ENCODE results near the gene IGF1R.

Gene IGF1R

GRCh38 chr15:98734466-98735199, 86.3 kb downstream of the IGF1R start:
- Histone ChIP-seq H3K9me3 (no peaks in the 10 kb centered on the region), H3K36me3 (no peaks in the 10 kb centered on the region), H3K4me3 (ENCODE audit: low read depth in 1 of 2, low read length in 1 of 2) (no peak overlapping the region), H3K27me3 (no peaks in the 10 kb centered on the region), H3K4me1 (ENCODE audit: control insufficient read depth in 1 of 2, insufficient read depth in 1 of 2, low read depth in 1 of 2, low read length in 1 of 2) (peaks cover 35 to 47% of the 10 kb centered on the region in 2 experiments), H3K27ac (peak overlapping the region; percentile 64)
- TF ChIP-seq CTCF (IDR thresholded peaks at IDR 0.05) = no peak

- no peaks in the 10 kb centered on the region for H3K9me3 ChIP-seq
- TF ChIP-seq CTCF (IDR thresholded peaks at IDR 0.05) = no peak
- H3K4me1 ChIP-seq (ENCODE audit: control insufficient read depth in 1 of 2, insufficient read depth in 1 of 2, low read depth in 1 of 2, low read length in 1 of 2) = peaks cover 40 to 52% of the 10 kb centered on the region in 2 experiments
- no peaks in the 10 kb centered on the region for H3K36me3 ChIP-seq
- no peaks in the 10 kb centered on the region for H3K27me3 ChIP-seq
- H3K4me3 ChIP-seq (ENCODE audit: low read depth in 1 of 2, low read length in 1 of 2) = no peak overlapping the region
- H3K27ac ChIP-seq = peak overlapping the region; percentile 64
Observed at GRCh38 chr15:98735304-98735703, 87.0 kb downstream of the IGF1R start.

GRCh38 chr15:98735895-98736617, 87.7 kb downstream of the IGF1R start:
- Histone ChIP-seq H3K4me3 (ENCODE audit: low read depth in 1 of 2, low read length in 1 of 2) (no peak overlapping the region), H3K27me3 (no peaks in the 10 kb centered on the region), H3K9me3 (no peaks in the 10 kb centered on the region), H3K36me3 (no peaks in the 10 kb centered on the region), H3K27ac (peak overlapping the region; percentile 64), H3K4me1 (ENCODE audit: control insufficient read depth in 1 of 2, insufficient read depth in 1 of 2, low read depth in 1 of 2, low read length in 1 of 2) (peaks cover 43 to 59% of the 10 kb centered on the region in 2 experiments)
- TF ChIP-seq CTCF (IDR thresholded peaks at IDR 0.05) = no peak

GRCh38 chr15:98737159-98737558, 88.8 kb downstream of the IGF1R start:
- Histone ChIP-seq H3K4me1 (ENCODE audit: control insufficient read depth in 1 of 2, insufficient read depth in 1 of 2, low read depth in 1 of 2, low read length in 1 of 2) (peaks cover 54 to 65% of the 10 kb centered on the region in 2 experiments), H3K27ac (no peak overlapping the region), H3K4me3 (ENCODE audit: low read depth in 1 of 2, low read length in 1 of 2) (no peak overlapping the region), H3K27me3 (no peaks in the 10 kb centered on the region), H3K36me3 (no peaks in the 10 kb centered on the region), H3K9me3 (no peaks in the 10 kb centered on the region)
- TF ChIP-seq CTCF (IDR thresholded peaks at IDR 0.05) = no peak

GRCh38 chr15:98737721-98738120, 89.4 kb downstream of the IGF1R start:
- H3K36me3 ChIP-seq = no peaks in the 10 kb centered on the region
- no peaks in the 10 kb centered on the region for H3K9me3 ChIP-seq
- TF ChIP-seq CTCF (IDR thresholded peaks at IDR 0.05) = no peak
- H3K27ac ChIP-seq = no peak overlapping the region
- H3K4me1 ChIP-seq (ENCODE audit: control insufficient read depth in 1 of 2, insufficient read depth in 1 of 2, low read depth in 1 of 2, low read length in 1 of 2) = peaks cover 57 to 71% of the 10 kb centered on the region in 2 experiments
- H3K27me3 ChIP-seq = no peaks in the 10 kb centered on the region
- H3K4me3 ChIP-seq (ENCODE audit: low read depth in 1 of 2, low read length in 1 of 2) = no peak overlapping the region

Data from neutrophil (primary cell).